ENCODE measurements around the gene SEMG2.

The SEMG2 gene

GRCh38 chr20:45206725-45207124 lies 14.4 kb upstream of the SEMG2 start, which contains the start of gene SEMG1:
Gene SEMG1 (plus strand): TSS chr20:45207033. CDS start chr20:45207054, 21 bp downstream.
- no peak within 1 kb of the TSS for H2AK5ac ChIP-seq (ENCODE audit: low read depth, low read length)
- no peaks in the 10 kb centered on the region for H3K79me1 ChIP-seq (ENCODE audit: low read depth, low read length)
- no peak within 1 kb of the TSS for H3K23ac ChIP-seq (ENCODE audit: low read depth, low read length, poor library complexity)
- no peak within 1 kb of the TSS for H2BK15ac ChIP-seq (ENCODE audit: low read length)
- H2BK5ac ChIP-seq (ENCODE audit: low read length): no peak within 1 kb of the TSS
- peaks cover 0 to 3% (median 0%) of the 10 kb centered on the region in 3 experiments for H3K27me3 ChIP-seq (ENCODE audit: control insufficient read depth in 3 of 3, insufficient read depth in 3 of 3, low read depth in 1 of 3, low read length in 3 of 3)
- H3K4me2 ChIP-seq (ENCODE audit: insufficient read depth, low read length, poor library complexity, severe bottlenecking): no peak within 1 kb of the TSS
- H4K8ac ChIP-seq (ENCODE audit: low read depth, low read length): no peak within 1 kb of the TSS
- H2BK12ac ChIP-seq (ENCODE audit: low read length): no peak within 1 kb of the TSS
- H3K4me1 ChIP-seq (ENCODE audit: control insufficient read depth in 2 of 2, insufficient read depth in 1 of 2, low read depth in 1 of 2, low read length in 2 of 2): peaks cover 0 to 4% of the 10 kb centered on the region in 2 donors
- H3K27ac ChIP-seq (replicated peaks; ENCODE audit: low read length): no peak within 1 kb of the TSS
- H4K91ac ChIP-seq (ENCODE audit: low read depth, low read length, poor library complexity): no peak within 1 kb of the TSS
- no peak within 1 kb of the TSS for H3K14ac ChIP-seq (ENCODE audit: low read length)
- WGBS, 2 donors (ENCODE audit: extremely low coverage in 2 of 2, insufficient read length in 2 of 2, insufficient replicate concordance in 1 of 2): no CpG with 5 or more reads among the region's 1 CpG
- H3K36me3 ChIP-seq (replicated peaks in 1 of 2; ENCODE audit: control insufficient read depth in 2 of 2, insufficient read depth in 2 of 2, low read length in 2 of 2): no peaks in the 10 kb centered on the region
- no peak within 1 kb of the TSS for H3K4ac ChIP-seq (ENCODE audit: low read length)
- H2AFZ ChIP-seq (ENCODE audit: low read length): no peak within 1 kb of the TSS
- no peak within 1 kb of the TSS for H3K9ac ChIP-seq (ENCODE audit: low read depth, low read length, poor library complexity)
- H3K18ac ChIP-seq (ENCODE audit: low read length): no peak within 1 kb of the TSS
- no peak within 1 kb of the TSS for H3K4me3 ChIP-seq (ENCODE audit: low read length in 2 of 2)
- no peak for DNase-seq (ENCODE audit: low spot score)
- H3K9me3 ChIP-seq (replicated peaks in 1 of 2; ENCODE audit: control insufficient read depth in 2 of 2, insufficient read depth in 1 of 2, low read depth in 1 of 2, low read length in 2 of 2): no peaks in the 10 kb centered on the region
- H2BK120ac ChIP-seq (ENCODE audit: low read depth, low read length): no peak within 1 kb of the TSS

- H3K27ac ChIP-seq (replicated peaks; ENCODE audit: low read length): no peak overlapping the region
- H3K4me1 ChIP-seq (ENCODE audit: control insufficient read depth in 2 of 2, insufficient read depth in 1 of 2, low read depth in 1 of 2, low read length in 2 of 2): peaks cover 0 to 4% of the 10 kb centered on the region in 2 donors
- no peak overlapping the region for H3K9ac ChIP-seq (ENCODE audit: low read depth, low read length, poor library complexity)
- no CpG with 5 or more reads among the region's 1 CpG for WGBS, 2 donors (ENCODE audit: extremely low coverage in 2 of 2, insufficient read length in 2 of 2, insufficient replicate concordance in 1 of 2)
- no peaks in the 10 kb centered on the region for H3K9me3 ChIP-seq (replicated peaks in 1 of 2; ENCODE audit: control insufficient read depth in 2 of 2, insufficient read depth in 1 of 2, low read depth in 1 of 2, low read length in 2 of 2)
- no peak overlapping the region for H4K91ac ChIP-seq (ENCODE audit: low read depth, low read length, poor library complexity)
- H2BK15ac ChIP-seq (ENCODE audit: low read length): no peak overlapping the region
- no peak overlapping the region for H3K14ac ChIP-seq (ENCODE audit: low read length)
- no peak overlapping the region for H2BK12ac ChIP-seq (ENCODE audit: low read length)
- no peak overlapping the region for H4K8ac ChIP-seq (ENCODE audit: low read depth, low read length)
- H3K79me1 ChIP-seq (ENCODE audit: low read depth, low read length): no peaks in the 10 kb centered on the region
- H3K27me3 ChIP-seq (ENCODE audit: control insufficient read depth in 3 of 3, insufficient read depth in 3 of 3, low read depth in 1 of 3, low read length in 3 of 3): no peaks in the 10 kb centered on the region
- no peak overlapping the region for H2AFZ ChIP-seq (ENCODE audit: low read length)
- H3K4ac ChIP-seq (ENCODE audit: low read length): no peak overlapping the region
- H3K4me2 ChIP-seq (ENCODE audit: insufficient read depth, low read length, poor library complexity, severe bottlenecking): no peak overlapping the region
- H3K18ac ChIP-seq (ENCODE audit: low read length): no peak overlapping the region
- H3K36me3 ChIP-seq (replicated peaks in 1 of 2; ENCODE audit: control insufficient read depth in 2 of 2, insufficient read depth in 2 of 2, low read length in 2 of 2): no peaks in the 10 kb centered on the region
- H2BK120ac ChIP-seq (ENCODE audit: low read depth, low read length): no peak overlapping the region
- H2AK5ac ChIP-seq (ENCODE audit: low read depth, low read length): no peak overlapping the region
- H2BK5ac ChIP-seq (ENCODE audit: low read length): no peak overlapping the region
- H3K4me3 ChIP-seq (ENCODE audit: low read length in 2 of 2): no peak overlapping the region
- no peak overlapping the region for H3K23ac ChIP-seq (ENCODE audit: low read depth, low read length, poor library complexity)
- DNase-seq (ENCODE audit: low spot score): no peak
These were observed 11.2 kb upstream of the SEMG2 start for GRCh38 chr20:45209924-45210323.

DNA sequence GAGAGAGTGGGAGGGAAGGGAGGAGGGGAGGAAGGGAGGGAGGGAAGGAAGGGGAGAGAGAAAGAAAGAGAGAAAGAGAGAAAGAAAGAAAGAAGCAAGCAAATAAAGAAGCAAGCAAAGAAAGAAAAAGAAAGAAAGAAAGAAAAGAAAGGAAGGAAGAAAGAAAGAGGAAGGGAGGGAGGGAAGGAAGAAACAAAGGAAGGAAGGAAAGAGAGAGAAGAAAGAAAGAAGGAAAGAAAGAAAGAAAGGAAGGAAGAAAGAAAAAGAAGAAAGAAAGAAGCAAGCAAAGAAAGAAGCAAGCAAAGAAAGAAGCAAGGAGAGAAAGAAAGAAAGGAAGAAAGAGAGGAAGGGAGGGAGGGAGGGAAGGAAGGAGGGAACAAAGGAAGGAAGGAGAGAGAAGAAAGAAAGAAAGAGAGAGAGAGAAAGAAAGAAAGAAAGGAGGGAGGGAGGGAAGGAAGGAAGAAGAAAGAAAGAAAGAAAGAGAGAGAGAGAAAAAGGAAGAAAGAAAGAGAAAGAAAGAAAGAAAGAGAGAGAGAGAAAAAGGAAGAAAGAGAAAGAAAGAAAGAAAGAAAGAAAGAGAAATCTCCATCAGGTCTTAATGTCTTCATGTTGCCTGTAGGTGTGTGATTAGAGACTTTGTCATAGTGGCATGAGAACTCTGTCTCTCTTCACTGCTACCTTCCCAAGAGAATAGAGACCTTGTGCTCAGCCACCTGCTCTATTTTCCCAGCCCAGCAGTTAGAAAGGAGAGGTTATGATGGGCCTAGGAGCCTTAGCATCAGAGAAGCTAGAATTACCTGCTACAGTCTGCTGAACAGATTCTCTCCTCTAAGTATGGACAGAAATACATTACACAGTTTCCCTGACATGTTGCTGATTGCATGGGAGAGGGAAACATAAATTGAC lies 9.4 kb upstream of the SEMG2 start:
- H2BK15ac ChIP-seq (ENCODE audit: low read length): no peak overlapping the region
- H3K23ac ChIP-seq (ENCODE audit: low read depth, low read length, poor library complexity): no peak overlapping the region
- no peak overlapping the region for H3K18ac ChIP-seq (ENCODE audit: low read length)
- no peak overlapping the region for H2BK120ac ChIP-seq (ENCODE audit: low read depth, low read length)
- no peak overlapping the region for H3K4ac ChIP-seq (ENCODE audit: low read length)
- H2BK5ac ChIP-seq (ENCODE audit: low read length): no peak overlapping the region
- no peak overlapping the region for H2AFZ ChIP-seq (ENCODE audit: low read length)
- H4K91ac ChIP-seq (ENCODE audit: low read depth, low read length, poor library complexity): no peak overlapping the region
- no peak overlapping the region for H3K14ac ChIP-seq (ENCODE audit: low read length)
- no peak overlapping the region for H2BK12ac ChIP-seq (ENCODE audit: low read length)
- H2AK5ac ChIP-seq (ENCODE audit: low read depth, low read length): no peak overlapping the region
- no peaks in the 10 kb centered on the region for H3K27me3 ChIP-seq (ENCODE audit: control insufficient read depth in 3 of 3, insufficient read depth in 3 of 3, low read depth in 1 of 3, low read length in 3 of 3)
- no peak overlapping the region for H3K4me3 ChIP-seq (ENCODE audit: low read length in 2 of 2)
- no peaks in the 10 kb centered on the region for H3K9me3 ChIP-seq (replicated peaks in 1 of 2; ENCODE audit: control insufficient read depth in 2 of 2, insufficient read depth in 1 of 2, low read depth in 1 of 2, low read length in 2 of 2)
- no peaks in the 10 kb centered on the region for H3K79me1 ChIP-seq (ENCODE audit: low read depth, low read length)
- no peak overlapping the region for H4K8ac ChIP-seq (ENCODE audit: low read depth, low read length)
- peaks cover 0 to 3% of the 10 kb centered on the region in 2 donors for H3K4me1 ChIP-seq (ENCODE audit: control insufficient read depth in 2 of 2, insufficient read depth in 1 of 2, low read depth in 1 of 2, low read length in 2 of 2)
- H3K4me2 ChIP-seq (ENCODE audit: insufficient read depth, low read length, poor library complexity, severe bottlenecking): no peak overlapping the region
- no peaks in the 10 kb centered on the region for H3K36me3 ChIP-seq (replicated peaks in 1 of 2; ENCODE audit: control insufficient read depth in 2 of 2, insufficient read depth in 2 of 2, low read length in 2 of 2)
- H3K9ac ChIP-seq (ENCODE audit: low read depth, low read length, poor library complexity): no peak overlapping the region
- no peak overlapping the region for H3K27ac ChIP-seq (replicated peaks; ENCODE audit: low read length)
- DNase-seq (ENCODE audit: low spot score): no peak

DNA sequence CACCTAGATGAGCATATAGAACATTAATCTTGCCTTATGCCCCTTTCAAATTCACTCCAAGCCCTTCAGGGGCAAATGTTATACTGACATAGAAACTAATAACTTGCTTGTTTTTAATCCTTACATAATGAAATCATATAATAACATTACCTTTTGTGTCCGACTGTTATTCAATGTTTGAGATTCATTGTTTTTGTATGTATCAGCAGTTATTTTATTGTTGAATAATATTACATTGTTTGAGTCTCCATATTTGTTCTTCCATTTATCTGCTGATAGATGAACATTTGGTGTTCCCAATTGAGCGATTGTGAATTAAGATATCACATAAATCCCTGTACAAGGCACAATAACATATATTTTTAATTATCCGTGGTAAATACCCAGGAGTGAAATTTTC lies 8.3 kb upstream of the SEMG2 start:
- Histone ChIP-seq H4K8ac (ENCODE audit: low read depth, low read length) (no peak overlapping the region), H2BK5ac (ENCODE audit: low read length) (no peak overlapping the region), H3K23ac (ENCODE audit: low read depth, low read length, poor library complexity) (no peak overlapping the region), H2AFZ (ENCODE audit: low read length) (no peak overlapping the region), H3K4me2 (ENCODE audit: insufficient read depth, low read length, poor library complexity, severe bottlenecking) (no peak overlapping the region), H3K4me1 (ENCODE audit: control insufficient read depth in 2 of 2, insufficient read depth in 1 of 2, low read depth in 1 of 2, low read length in 2 of 2) (no peaks in the 10 kb centered on the region), H3K27ac (replicated peaks; ENCODE audit: low read length) (no peak overlapping the region), H3K79me1 (ENCODE audit: low read depth, low read length) (no peaks in the 10 kb centered on the region), H3K4ac (ENCODE audit: low read length) (no peak overlapping the region), H4K91ac (ENCODE audit: low read depth, low read length, poor library complexity) (no peak overlapping the region), H3K27me3 (ENCODE audit: control insufficient read depth in 3 of 3, insufficient read depth in 3 of 3, low read depth in 1 of 3, low read length in 3 of 3) (no peaks in the 10 kb centered on the region), H3K9ac (ENCODE audit: low read depth, low read length, poor library complexity) (no peak overlapping the region), H2BK12ac (ENCODE audit: low read length) (no peak overlapping the region), H3K36me3 (replicated peaks in 1 of 2; ENCODE audit: control insufficient read depth in 2 of 2, insufficient read depth in 2 of 2, low read length in 2 of 2) (no peaks in the 10 kb centered on the region), H2AK5ac (ENCODE audit: low read depth, low read length) (no peak overlapping the region), H3K14ac (ENCODE audit: low read length) (no peak overlapping the region), H3K4me3 (ENCODE audit: low read length in 2 of 2) (no peak overlapping the region), H2BK120ac (ENCODE audit: low read depth, low read length) (no peak overlapping the region), H3K9me3 (replicated peaks in 1 of 2; ENCODE audit: control insufficient read depth in 2 of 2, insufficient read depth in 1 of 2, low read depth in 1 of 2, low read length in 2 of 2) (no peaks in the 10 kb centered on the region), H2BK15ac (ENCODE audit: low read length) (no peak overlapping the region), H3K18ac (ENCODE audit: low read length) (no peak overlapping the region)
- no peak for DNase-seq (ENCODE audit: low spot score)
- WGBS, 2 donors (ENCODE audit: extremely low coverage in 2 of 2, insufficient read length in 2 of 2, insufficient replicate concordance in 1 of 2): no CpG with 5 or more reads among the region's 3 CpGs

Data from neuronal stem cell (in vitro differentiated cells).